HG03196 (cell line): ENCODE data around the gene VWA7.

Experiments
- ATAC-seq: cut with Tn5 transposase; IDR thresholded peaks from one replicate; pipeline ENCODE4 v1.9.1; 2021; ENCODE audit not compliant: unreplicated experiment

VWA7 gene

DNA sequence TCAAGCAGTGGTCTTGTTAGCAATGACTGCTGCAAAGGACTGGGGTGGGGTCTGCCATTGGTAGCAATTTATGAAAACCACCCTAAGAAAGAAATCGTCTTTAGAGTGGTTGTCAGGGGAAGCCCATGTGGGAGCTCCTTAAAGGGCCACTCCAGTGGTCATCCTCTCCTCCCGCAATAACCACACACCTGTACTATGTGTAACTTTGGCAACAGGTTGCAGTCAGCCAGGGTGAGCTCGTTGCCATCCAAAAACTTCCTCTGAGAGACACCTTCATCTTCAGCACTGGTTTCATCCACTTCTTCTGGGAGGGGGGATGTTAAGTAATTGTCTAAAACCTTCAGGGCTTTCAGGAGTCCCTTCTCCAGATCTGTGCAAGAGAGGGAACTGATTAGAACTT lies 45.1 kb downstream of the VWA7 start:
- ATAC-seq, result no peak

DNA sequence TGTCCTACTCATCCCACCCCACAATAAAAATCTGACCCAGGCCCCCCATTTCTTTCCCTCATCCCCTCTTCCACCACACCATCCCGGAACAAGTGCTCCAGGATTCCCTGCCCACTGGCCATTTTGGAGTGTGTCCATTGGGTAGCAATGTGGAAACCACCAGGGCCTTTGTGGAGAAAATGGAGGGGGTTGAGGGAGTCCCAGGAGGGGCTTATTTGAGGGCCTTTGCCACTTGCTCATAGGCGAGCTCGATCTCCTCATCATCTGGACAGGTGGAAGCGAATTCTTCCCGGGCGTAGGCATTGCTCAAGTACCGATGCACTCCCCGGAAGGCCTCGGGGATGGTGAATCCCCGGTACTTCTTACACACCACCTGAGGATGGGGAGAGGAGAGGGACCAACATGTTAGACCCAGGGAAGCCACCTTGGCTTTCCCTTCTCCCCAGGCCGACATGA lies 46.5 kb downstream of the VWA7 start:
- ATAC-seq, result no peak

DNA sequence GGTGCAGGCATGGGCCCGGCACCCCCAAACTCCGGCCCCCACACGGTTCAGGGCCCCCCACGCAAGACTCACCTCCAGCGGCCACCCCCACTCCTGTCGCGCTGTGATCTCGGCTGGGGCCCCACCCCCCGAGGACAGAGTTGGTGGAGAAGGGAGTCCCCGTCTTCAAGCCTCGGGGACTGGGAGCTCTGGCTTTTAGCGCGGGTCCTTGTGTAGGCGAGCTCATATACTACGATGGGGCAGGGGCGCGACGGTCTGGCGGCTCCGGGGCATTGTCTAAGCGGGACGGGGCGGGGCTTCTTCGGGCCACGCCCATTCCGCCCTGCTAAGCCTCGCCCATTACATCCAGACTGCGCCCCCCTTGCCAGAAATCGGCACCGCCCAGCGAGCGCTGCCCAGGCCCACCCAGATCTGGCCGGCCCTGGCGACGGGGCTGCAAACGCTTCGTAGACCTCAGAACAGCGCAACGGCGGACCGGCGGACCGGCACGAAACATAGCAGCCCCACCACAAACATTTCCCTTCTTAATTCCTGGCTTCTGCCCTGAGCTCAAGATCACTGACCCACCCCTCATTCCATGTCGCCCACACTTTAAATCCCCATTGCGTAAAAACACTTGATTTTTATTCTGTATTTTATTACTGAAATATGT lies 47.0 kb downstream of the VWA7 start:
- ATAC-seq, result no peak

DNA sequence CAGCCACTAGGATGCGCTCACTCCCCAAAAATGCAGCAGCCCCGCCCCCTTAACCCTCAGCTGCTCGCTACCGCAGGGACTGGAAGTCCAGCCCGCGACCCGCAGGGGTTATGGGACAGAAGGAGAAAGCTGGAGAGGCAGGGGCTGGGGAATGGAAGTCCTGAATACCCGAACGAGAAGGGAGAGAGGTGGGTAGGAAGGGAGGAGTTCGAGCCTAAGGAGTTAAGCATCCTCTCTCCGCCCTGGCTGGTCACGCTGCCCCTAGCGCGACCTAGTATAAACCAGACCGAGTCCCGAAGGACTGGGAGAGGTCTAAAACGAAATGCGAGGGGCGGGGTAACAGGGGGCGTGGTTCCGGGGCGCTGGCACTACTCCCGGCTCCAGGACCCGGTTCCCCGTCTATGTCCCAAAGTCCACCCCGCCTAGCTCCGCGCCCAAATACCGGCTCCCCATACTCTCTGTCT lies 47.6 kb downstream of the VWA7 start:
- no peak for ATAC-seq

DNA sequence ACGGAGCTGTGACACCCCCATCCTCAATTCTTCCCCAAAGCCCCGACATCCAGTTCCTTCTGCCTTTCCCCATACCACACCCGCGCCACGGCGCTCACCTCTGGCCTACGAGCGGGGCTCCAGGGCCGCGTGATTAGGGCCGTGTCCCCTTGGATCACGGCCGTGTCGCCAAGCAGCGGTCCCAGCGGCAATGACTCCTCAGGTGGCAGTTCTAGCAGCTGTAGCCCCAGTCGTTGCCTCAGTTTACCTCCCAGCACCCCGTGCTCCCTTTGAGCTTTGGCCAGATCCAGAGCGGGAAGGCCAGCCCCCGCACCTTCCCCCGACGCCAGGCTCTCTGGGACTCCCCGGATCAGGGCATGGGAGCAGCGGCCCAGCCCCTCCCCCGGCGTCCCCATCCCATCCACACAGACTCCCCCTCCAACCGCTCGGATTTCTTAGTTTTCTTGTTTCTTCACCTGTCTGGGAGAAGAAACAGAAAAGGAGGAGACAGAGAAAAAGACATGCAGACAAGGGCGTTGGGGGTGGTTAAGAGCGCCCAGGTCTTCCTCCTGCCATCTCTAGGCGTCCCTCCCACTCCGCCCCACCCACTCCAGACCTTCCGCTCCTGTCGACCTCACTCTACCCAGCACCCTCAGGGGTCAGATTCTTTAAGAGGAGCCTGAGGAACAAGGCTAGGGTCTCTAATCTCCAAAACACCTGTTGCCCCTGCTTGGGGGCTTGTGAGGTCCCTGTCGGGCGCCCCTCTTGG lies 48.2 kb downstream of the VWA7 start, which contains the start of gene DDAH2:
DDAH2 (minus strand) TSS at position 533 of the 748 bp plus-strand sequence; CDS start at position 395, 138 bp downstream.
- ATAC-seq, result no peak

DNA sequence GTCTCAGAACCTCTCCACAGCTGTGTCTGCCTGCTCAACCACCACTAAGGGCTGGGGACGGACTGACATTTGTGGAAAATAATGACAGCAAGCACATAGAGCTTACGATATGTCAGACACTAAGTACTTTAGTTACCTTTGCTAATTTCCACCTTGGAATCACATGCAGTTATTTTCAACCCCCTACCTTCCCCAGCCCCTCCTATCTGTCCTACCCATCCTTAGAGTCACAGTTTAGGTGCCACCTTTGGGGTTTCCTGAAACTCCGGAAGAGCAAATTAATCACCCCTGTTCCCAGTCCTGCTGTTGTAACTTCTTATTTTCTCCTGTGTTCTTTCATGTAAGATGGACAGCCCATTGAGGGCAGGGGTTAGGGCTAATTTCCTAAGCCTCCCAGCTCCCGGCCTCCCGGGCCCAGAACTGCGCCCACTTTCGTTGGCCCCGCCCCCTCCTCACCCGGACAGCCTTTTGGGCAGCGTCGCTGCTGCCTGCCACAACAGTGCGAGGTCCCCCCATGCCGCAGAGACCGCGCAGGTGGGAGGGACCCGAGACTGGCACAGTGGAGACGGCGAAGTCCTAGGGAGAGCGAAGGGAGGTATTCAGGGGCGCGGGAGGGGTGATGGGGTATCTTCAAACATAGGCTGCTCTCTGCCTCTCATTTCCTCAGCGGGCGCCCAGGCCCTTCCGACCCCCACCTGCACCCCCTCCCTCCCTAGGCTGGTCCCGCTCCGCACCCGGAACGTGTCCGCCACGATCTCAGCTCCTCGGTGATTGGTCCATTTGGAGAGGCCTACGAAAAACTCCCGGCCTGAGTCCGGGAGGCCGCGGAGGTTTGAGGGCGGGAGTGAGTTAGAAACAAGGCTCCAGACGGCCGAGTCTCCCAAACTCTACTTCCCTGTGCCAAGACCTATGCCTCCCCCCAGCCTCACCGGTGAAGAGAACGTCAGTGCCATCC lies 49.1 kb downstream of the VWA7 start:
- ATAC-seq, result no peak

DNA sequence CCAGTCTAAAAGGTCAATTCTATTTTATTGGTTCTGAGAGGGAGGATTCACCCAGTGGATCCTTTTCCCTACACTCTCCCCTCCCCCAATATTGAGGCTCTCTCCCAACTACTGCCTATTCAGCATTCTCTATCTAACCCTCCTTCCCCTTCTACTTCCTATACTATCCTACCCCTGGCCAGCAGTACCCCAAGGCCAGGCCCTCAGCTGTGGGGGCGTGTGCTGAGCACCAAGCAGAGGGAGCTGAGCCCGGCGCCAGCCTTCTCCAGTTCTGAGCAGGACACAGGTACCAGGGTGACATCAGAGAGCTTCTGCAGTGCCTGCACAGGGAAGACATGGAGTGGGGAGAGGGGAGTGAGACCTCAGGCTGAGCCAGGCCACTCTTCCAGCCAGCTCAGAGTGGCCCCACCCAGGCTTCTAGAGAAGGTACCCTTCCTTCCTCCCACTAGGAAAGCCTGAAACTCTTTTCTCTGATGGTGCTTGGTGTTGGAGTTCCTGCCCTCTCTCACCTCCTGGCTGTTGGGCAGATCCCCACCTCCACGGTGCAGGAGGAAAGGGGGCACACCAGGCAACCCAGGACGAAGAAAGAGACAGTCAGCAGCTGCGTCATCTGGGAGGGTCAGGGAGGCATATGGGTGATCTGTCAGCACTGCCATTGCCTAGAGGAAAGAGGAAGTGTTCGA lies 50.0 kb downstream of the VWA7 start:
- no peak for ATAC-seq

DNA sequence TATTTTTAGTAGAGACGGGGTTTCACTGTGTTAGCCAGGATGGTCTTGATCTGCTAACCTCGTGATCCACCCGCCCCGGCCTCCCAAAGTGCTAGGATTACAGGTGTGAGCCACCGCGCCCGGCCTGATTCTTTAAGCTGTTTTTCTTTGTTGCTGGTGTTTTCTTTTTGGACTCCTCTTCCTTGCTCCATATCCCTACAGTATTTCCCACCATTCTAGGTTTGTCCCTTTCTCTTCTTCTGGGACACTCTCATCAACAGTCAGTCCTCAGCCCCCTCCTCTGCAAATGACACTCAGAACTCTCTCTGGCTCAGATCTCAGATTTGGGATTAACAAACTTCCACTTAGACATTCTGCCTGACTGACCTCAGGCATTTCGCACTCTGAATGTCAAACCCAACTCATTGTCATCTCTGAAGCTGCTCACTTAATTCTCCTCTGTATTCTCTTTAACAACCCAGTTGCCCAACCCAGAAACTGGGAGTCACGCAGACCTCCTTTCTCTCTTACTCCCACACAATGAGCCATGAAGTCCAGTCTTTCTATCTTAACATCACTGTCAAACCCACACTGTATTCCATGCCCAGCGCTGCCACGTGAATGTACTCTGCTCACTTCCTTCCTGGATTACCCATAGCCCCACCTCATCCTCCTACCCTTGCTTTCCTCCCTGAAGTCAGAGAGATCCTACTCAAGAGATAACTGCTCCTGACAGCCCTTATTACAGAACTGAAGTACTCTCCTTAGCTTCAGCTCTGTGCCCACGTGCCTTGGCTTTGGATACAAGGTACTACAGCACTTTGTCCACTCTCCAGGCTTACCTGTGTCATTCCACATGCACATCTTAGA lies 51.4 kb downstream of the VWA7 start:
- ATAC-seq, result no peak

DNA sequence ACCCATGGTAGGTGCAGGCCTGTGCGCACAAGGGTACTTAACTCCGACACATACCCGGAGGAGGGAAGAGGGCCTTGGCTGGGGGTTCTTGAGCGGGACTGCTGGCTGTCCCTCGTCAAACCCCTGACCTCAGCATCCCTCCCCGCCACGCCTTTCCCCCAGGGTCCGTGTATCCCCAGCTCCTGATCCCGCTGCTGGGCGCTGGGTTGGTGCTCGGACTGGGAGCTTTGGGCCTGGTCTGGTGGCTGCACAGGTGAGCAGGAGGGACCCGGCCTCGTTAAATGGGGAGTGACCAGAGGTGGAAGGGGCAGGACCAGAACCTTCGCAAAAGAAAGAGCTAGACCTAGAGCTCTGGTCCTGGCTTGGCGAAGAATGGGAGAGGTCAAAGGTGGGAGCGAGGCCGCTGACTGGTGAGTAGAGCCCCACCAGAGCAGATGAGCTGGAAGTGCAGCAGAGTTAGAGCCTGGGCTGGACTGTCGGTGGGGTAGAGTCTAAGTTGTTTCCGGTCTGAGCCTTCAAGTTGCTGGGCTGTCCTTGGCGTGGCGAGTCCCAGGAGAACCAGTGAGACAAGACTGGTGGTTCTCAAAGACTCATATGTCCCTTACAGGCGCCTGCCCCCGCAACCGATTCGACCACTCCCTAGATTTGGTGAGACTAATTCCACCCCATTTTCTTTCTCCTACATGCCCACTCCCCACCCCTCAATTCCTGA lies 53.0 kb downstream of the VWA7 start:
- no peak for ATAC-seq

DNA sequence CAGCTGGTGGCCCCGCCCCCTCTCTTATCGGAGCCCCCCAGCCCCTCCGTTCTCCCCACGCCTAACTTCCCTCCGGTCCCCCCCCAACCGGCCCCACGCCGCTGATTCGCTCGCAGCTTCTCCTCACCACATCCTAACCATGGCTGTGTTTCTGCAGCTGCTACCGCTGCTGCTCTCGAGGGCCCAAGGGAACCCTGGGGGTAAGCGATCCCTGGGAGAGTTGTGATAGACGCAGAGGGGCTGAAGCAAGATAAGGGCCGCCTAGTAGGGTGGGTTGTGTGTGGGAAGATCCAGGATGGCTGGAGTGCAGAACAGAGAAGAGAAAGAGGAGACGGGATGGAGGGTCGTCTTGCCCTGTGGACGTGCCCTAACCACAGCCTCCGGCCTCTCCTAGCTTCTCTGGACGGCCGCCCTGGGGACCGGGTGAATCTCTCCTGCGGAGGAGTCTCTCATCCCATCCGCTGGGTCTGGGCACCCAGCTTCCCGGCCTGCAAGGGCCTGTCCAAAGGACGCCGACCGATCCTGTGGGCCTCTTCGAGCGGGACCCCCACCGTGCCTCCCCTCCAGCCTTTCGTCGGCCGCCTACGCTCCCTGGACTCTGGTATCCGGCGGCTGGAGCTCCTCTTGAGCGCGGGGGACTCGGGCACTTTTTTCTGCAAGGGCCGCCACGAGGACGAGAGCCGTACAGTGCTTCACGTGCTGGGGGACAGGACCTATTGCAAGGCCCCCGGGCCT lies 53.7 kb downstream of the VWA7 start, which contains the start of gene MPIG6B:
MPIG6B (plus strand) TSS at position 129 of the 735 bp plus-strand sequence; CDS start at position 140, 11 bp downstream.
- no peak for ATAC-seq

DNA sequence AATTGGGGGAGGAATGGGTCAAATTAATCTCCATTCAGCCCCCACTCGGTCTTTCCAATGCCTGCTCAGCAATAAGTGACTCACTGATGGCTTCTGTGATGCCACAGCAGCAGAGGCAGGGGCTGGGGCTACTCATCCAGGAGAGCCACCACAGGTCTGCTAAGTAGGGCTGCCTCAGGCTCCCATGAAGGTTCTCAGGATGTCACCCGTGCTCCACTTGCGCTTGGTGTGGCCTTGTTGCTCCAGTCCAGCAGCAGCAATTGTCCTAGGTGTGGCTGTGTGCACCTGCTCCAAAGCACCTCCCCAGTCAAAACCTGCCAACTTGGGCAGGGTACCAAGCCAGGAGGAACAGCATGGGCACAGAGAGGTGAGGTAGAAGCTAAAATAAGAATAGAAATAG lies 55.0 kb downstream of the VWA7 start:
- no peak for ATAC-seq

DNA sequence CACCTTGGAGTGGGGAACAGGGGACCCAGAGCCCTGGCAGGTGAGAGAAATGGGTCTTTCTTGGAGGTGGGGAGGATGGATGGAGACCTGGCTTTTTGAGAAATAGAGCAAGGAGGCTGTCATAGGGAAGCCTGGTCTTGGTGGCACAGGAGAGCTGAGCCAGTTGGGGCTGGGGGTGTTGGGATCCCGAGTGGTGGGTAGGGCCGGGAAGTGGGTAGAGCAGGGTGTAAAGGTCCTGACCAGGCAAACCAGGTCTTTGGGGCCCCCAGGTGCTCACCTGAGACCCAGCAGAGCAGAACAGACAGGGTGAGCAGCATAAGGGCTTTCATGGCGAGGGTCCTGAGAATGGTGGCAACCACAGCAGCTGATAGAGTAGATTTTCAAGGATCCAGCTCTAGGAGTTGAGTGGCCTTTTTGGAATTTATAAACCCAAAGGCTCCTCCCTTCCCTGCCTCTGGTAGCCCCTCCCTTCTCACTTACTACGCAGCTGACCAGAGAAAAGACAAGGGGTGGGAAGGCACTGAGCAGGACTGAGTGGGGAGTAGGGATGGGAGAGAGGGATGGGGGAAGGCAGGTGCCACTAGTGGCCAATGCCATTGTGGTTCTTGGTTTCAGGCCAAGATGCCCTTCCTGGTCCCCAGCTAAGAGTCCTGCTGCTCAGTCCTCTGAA lies 55.6 kb downstream of the VWA7 start, which contains the start of gene LY6G6C:
LY6G6C (minus strand) TSS at position 396 of the 670 bp plus-strand sequence; CDS start at position 329, 67 bp downstream.
- no peak for ATAC-seq

DNA sequence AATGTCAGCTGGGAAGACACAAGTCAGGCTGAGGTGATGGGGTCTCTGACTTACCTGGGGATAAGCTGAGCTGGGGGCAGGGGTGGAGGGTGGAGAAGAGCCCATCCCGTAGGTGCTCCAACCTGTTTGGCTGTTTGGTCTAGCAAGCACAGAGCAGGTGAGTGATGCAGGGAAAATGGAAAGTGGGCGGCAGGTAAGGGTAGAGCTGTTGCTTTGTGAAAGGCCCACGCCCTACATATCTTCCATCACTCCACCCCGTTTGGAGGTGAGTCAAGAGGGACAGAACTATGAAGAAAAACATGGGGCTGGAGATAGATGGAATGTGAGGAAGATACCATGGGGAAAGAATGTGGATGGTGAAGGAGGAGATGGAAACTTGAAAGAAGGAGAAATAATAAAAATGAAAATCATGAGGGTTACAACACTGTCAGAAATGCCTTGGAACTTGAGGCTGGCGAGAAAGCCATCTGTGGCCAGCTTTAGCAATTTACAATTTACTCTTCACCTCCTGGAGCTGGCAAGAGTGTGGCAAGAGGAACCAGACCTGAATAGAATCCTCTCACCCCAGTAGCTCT lies 56.8 kb downstream of the VWA7 start:
- ATAC-seq, result no peak

DNA sequence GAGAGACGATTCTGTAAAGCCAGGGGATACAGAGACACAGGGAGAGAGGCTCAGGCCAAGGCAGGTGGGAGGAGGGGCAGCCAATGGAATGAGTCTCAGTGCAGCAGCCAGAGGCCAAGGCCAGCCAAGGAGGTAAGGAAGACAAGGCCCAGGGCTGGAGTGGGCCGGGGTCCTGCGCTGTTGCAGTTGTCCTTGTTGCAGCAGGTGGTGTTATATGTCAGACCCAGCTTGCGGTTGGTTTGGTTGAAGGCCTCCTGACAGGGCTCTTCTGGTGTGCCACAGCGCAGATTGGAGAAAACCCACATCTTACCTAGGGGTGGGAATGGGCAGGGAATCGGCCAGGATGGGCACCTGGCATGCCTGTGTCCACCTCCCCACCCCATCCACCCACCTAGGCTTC lies 58.1 kb downstream of the VWA7 start:
- no peak for ATAC-seq

DNA sequence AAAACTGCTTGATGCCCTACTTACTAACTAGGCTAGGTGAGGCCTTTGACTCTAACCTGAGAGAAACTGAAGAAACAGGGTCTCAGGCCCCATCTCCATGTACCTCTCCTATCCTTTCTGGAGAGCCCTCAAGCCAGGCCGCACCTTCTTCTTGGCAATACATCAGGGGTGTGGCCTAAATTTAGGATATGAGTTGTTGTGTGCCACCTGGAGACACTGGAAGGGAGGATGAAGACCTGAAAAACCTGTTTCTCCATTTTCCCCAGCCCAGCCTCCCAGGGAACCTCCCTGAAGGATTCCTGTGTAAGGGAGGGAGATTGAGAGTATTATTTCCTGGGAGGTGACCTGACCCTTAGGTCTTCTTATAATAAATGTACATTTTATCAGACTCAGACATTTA lies 58.9 kb downstream of the VWA7 start:
- no peak for ATAC-seq

DNA sequence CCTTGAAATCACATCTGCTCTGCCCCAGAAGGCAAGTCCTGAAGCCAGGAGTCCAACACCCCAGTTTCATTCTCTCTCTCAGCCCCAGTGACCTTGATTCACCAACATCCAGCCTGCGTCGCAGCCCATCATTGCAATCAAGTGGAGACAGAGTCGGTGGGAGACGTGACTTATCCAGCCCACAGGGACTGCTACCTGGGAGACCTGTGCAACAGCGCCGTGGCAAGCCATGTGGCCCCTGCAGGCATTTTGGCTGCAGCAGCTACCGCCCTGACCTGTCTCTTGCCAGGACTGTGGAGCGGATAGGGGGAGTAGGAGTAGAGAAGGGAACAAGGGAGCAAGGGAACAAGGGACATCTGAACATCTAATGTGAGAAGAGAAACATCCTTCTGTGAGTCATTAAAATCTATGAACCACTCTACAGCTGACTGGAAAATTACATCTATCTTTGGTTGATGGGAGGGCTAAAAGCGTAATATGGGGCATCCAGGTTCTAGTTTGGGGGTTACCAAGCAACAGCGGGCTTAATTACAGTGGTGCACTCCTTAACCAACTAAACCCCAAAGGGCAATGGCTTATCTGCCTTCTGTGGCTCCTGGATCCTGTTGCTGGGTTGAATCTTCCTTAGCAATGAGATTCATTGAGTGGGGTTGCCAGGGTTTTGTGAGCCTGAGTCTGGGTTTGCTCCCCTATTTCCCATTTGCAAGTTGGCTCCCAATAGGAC lies 59.5 kb downstream of the VWA7 start:
- ATAC-seq, result no peak
